Naive thymus-derived CD4-positive, alpha-beta T cell (primary cell): ENCODE measurements around the gene TRIM3. TPM values are rescaled to one million over a fixed set of nuclear protein-coding genes. Genes with fewer than 3 reads are reported as not detected.

Experiments
- ATAC-seq: fragments of 150-1000 bp; cut with Tn5 transposase; 2 replicates; pipeline ENCODE4 v1.10.0; 2021; ENCODE audit warnings: mild to moderate bottlenecking, moderate library complexity
- CTCF ChIA-PET: fragments of 350-600 bp; sonication (Branson Sonifier 250); formaldehyde crosslinking; loops from one replicate; lab custom pipeline; 2021; ENCODE audit warnings: antibody characterized with exemption; lab: Charles Lee
- POLR2A ChIA-PET: fragments of 350-600 bp; sonication (Branson Sonifier 250); formaldehyde crosslinking; loops from one replicate; lab custom pipeline; 2021; ENCODE audit warnings: antibody characterized with exemption, inconsistent platforms; lab: Charles Lee
- DNase-seq, 9 donors: peaks; one replicate each; pipeline versions ENCODE4 v3.0.0 to v3.0.0-alpha.2; 2020 to 2022; ENCODE audit warnings: mixed read lengths in 1 of 9
- H3K27ac ChIP-seq: one replicate; pipeline ENCODE4 v1.7.0; 2013; ENCODE audit warnings: mild to moderate bottlenecking, low read depth, low read length, moderate library complexity
- H3K27me3 ChIP-seq, 2 donors: one replicate each; pipeline ENCODE4 v1.7.0; 2013; ENCODE audit warnings: low read length in 2 of 2, mild to moderate bottlenecking in 2 of 2, moderate library complexity in 2 of 2; ENCODE audit not compliant: control insufficient read depth in 2 of 2, insufficient read depth in 2 of 2
- H3K36me3 ChIP-seq, 3 experiments: 1 replicate in 2 of 3; 2 replicates in 1 of 3; pipeline ENCODE4 v1.7.0; 2013; ENCODE audit warnings: low read length in 3 of 3, mild to moderate bottlenecking in 3 of 3, moderate library complexity in 1 of 3; ENCODE audit not compliant: insufficient read depth in 3 of 3, control insufficient read depth in 2 of 3
- H3K4me1 ChIP-seq, 2 donors: one replicate each; pipeline ENCODE4 v1.7.0; 2013; ENCODE audit warnings: low read length in 2 of 2, mild to moderate bottlenecking in 2 of 2, moderate library complexity in 1 of 2; ENCODE audit not compliant: control insufficient read depth in 2 of 2, insufficient read depth in 2 of 2
- H3K4me3 ChIP-seq: 2 replicates; pipeline ENCODE4 v1.7.0; 2013; ENCODE audit warnings: mild to moderate bottlenecking, low read length
- H3K9me3 ChIP-seq, 3 experiments: 1 replicate in 2 of 3; 2 replicates in 1 of 3; pipeline ENCODE4 v1.7.0; 2013; ENCODE audit warnings: low read length in 3 of 3; ENCODE audit not compliant: control insufficient read depth in 2 of 3
- H3K27ac Mint-ChIP-seq, 9 donors: one replicate each; pipeline ENCODE4 v1.8.0; 2020 to 2022; ENCODE audit warnings: mixed read lengths in 9 of 9, mild to moderate bottlenecking in 8 of 9, moderate library complexity in 5 of 9, inconsistent platforms in 2 of 9
- H3K27me3 Mint-ChIP-seq, 5 donors: one replicate each; pipeline ENCODE4 v1.8.0; 2021 to 2022; ENCODE audit warnings: mixed read lengths in 5 of 5, mild to moderate bottlenecking in 1 of 5
- H3K36me3 Mint-ChIP-seq, 5 donors: one replicate each; pipeline ENCODE4 v1.8.0; 2020 to 2022; ENCODE audit warnings: mixed read lengths in 5 of 5, mild to moderate bottlenecking in 3 of 5, inconsistent platforms in 1 of 5
- H3K4me1 Mint-ChIP-seq, 7 donors: one replicate each; pipeline ENCODE4 v1.8.0; 2020 to 2022; ENCODE audit warnings: mixed read lengths in 7 of 7, mild to moderate bottlenecking in 3 of 7, inconsistent platforms in 1 of 7
- H3K4me3 Mint-ChIP-seq, 10 donors: one replicate each; pipeline ENCODE4 v1.8.0; 2020 to 2022; ENCODE audit warnings: mild to moderate bottlenecking in 10 of 10, mixed read lengths in 10 of 10, moderate library complexity in 6 of 10, inconsistent platforms in 2 of 10
- H3K9me3 Mint-ChIP-seq, 11 donors: one replicate each; pipeline ENCODE4 v1.8.0; 2020 to 2022; ENCODE audit warnings: mixed read lengths in 11 of 11, mild to moderate bottlenecking in 4 of 11, inconsistent platforms in 1 of 11, moderate library complexity in 1 of 11
- intact Hi-C, 2 donors: fragments of 100-400 bp; cut with micrococcal nuclease; formaldehyde crosslinking; loops; one replicate each; pipeline ENCODE4 v1.15.1; 2023
- polyA plus RNA-seq, 2 donors: library from polyadenylated mRNA; unstranded; fragments of 300-500 nt; fragmentation: Illumina TruSeq; gene quantifications; one replicate each; pipeline ENCODE4 v1.2.3, GENCODE V29; 2021
- total RNA-seq, 6 experiments: library from RNA in 5 of 6; stranded (reverse) in 5 of 6; gene quantifications; 1 replicate in 5 of 6; 2 replicates in 1 of 6; pipeline ENCODE4 v1.2.3 and lab custom pipeline; 2021 to 2026

Gene TRIM3
- total and polyA plus RNA-seq, 7 experiments from 2014 or later, result 1.6 to 20.7 (median 12.7) TPM

GRCh38 chr11:6431861-6432260 is 41.9 kb downstream of the TRIM3 start:
- H3K9me3 ChIP-seq, result no peaks in the 10 kb centered on the region
- no peak overlapping the region for H3K27ac Mint-ChIP-seq

GRCh38 chr11:6427516-6427915 is 46.2 kb downstream of the TRIM3 start:
- no peak for ATAC-seq
- Histone ChIP-seq H3K4me1 (no peaks in the 10 kb centered on the region), H3K4me3 (no peak overlapping the region), H3K27me3 (no peaks in the 10 kb centered on the region), H3K9me3 (no peaks in the 10 kb centered on the region), H3K27ac (no peak overlapping the region), H3K36me3 (no peaks in the 10 kb centered on the region)
- peaks cover 0 to 4% (median 0%) of the 10 kb centered on the region in 5 donors for H3K36me3 Mint-ChIP-seq
- no peaks in the 10 kb centered on the region for H3K9me3 Mint-ChIP-seq
- intact Hi-C loops, result no loop called here
- ChIA-PET CTCF (interaction anchor here (1.0 to 1.4 kb wide), 3 partner anchors 16 to 49 kb away, joined by 6 to 8 read pairs (median 8); no protein-coding TSS in a partner anchor), POLR2A (interaction anchor here (0.9 to 3.1 kb wide), 7 partner anchors 8 to 54 kb away, joined by 3 to 14 read pairs (median 4); partner anchors contain the start of genes APBB1, ARFIP2 and TIMM10B)
- H3K4me3 Mint-ChIP-seq, result no peak overlapping the region
- peaks cover 0 to 51% (median 6%) of the 10 kb centered on the region in 5 donors for H3K27me3 Mint-ChIP-seq
- H3K4me1 Mint-ChIP-seq, result peaks cover 0 to 11% (median 2%) of the 10 kb centered on the region in 7 donors
- H3K27ac Mint-ChIP-seq, result no peak overlapping the region
- DNase-seq, result no peak

More at GRCh38 chr11:6431861-6432260, 41.9 kb downstream of the TRIM3 start:
- ChIA-PET POLR2A (interaction anchor here (2.0 kb wide), 1 partner anchor 13 kb away, joined by 9 read pairs; the partner anchor contains the start of gene APBB1), CTCF (interaction anchor here (1.5 to 3.2 kb wide), 2 partner anchors 53 to 74 kb away, joined by 3 to 20 read pairs; no protein-coding TSS in a partner anchor)
- Mint-ChIP-seq H3K27me3 (peaks cover 0 to 16% (median 0%) of the 10 kb centered on the region in 5 donors), H3K36me3 (peaks cover 0 to 3% (median 0%) of the 10 kb centered on the region in 5 donors), H3K4me3 (no peak overlapping the region), H3K9me3 (no peaks in the 10 kb centered on the region), H3K4me1 (peaks cover 4 to 20% (median 6%) of the 10 kb centered on the region in 7 donors)
- H3K27ac ChIP-seq, result no peak overlapping the region
- no peaks in the 10 kb centered on the region for H3K36me3 ChIP-seq
- DNase-seq (no peak), ATAC-seq (no peak)
- H3K4me3 ChIP-seq, result no peak overlapping the region
- intact Hi-C loops, result no loop called here
- H3K27me3 ChIP-seq, result no peaks in the 10 kb centered on the region
- H3K4me1 ChIP-seq, result no peaks in the 10 kb centered on the region

GRCh38 chr11:6420677-6421076 is 53.1 kb downstream of the TRIM3 start:
- H3K4me3 Mint-ChIP-seq, result peak overlapping the region in 3 of 10 donors; percentile 77 to 85 (median 79)
- peaks cover 0 to 50% (median 12%) of the 10 kb centered on the region in 5 donors for H3K27me3 Mint-ChIP-seq

GRCh38 chr11:6419009-6419631 is 54.6 kb downstream of the TRIM3 start, which contains the start of gene APBB1:
APBB1 (minus strand) TSS chr11:6419094; CDS start chr11:6411347, 7,747 bp downstream.
- ATAC-seq, result peak; percentile 89
- H3K4me1 Mint-ChIP-seq, result peaks cover 2 to 18% (median 14%) of the 10 kb centered on the region in 7 donors
- H3K36me3 Mint-ChIP-seq, result peaks cover 0 to 4% (median 0%) of the 10 kb centered on the region in 5 donors
- Histone ChIP-seq H3K4me3 (peak within 1 kb of the TSS; percentile 79), H3K4me1 (peaks cover 27 to 46% of the 10 kb centered on the region in 2 donors), H3K27ac (peak within 1 kb of the TSS; percentile 92), H3K27me3 (no peaks in the 10 kb centered on the region), H3K9me3 (no peaks in the 10 kb centered on the region), H3K36me3 (peaks cover 0 to 5% (median 0%) of the 10 kb centered on the region in 3 experiments)
- intact Hi-C loops, result loop anchor here (1.0 to 10.0 kb wide), 9 partner anchors 17 to 326 kb away; partner anchors contain the start of genes ARFIP2 (in 2 of the 2), SMPD1 (in 2 of the 2) and TIMM10B (in 2 of the 2)
- peaks cover 0 to 36% (median 11%) of the 10 kb centered on the region in 5 donors for H3K27me3 Mint-ChIP-seq
- no peaks in the 10 kb centered on the region for H3K9me3 Mint-ChIP-seq
- ChIA-PET CTCF (interaction anchor here (0.6 to 4.9 kb wide), 10 partner anchors 11 to 168 kb away, joined by 3 to 30 read pairs (median 7); partner anchors contain the start of gene SMPD1), POLR2A (interaction anchor here (0.6 to 23.8 kb wide), 21 partner anchors 9 to 328 kb away, joined by 3 to 525 read pairs (median 5); partner anchors contain the start of genes ARFIP2, MRPL17, RRP8 and SMPD1)
- DNase-seq, result peak; percentile 71 to 87 (median 81)
- peak within 1 kb of the TSS; percentile 47 to 92 (median 89) for H3K27ac Mint-ChIP-seq
- peak within 1 kb of the TSS in 7 of 10 donors; percentile 78 to 92 (median 85) for H3K4me3 Mint-ChIP-seq

More at GRCh38 chr11:6420677-6421076, 53.1 kb downstream of the TRIM3 start:
- Mint-ChIP-seq H3K27ac (peak overlapping the region in 4 of 9 donors; percentile 4 to 92 (median 62)), H3K4me1 (peaks cover 2 to 18% (median 14%) of the 10 kb centered on the region in 7 donors), H3K9me3 (no peaks in the 10 kb centered on the region), H3K36me3 (peaks cover 0 to 4% (median 0%) of the 10 kb centered on the region in 5 donors)
- DNase-seq, result no peak
- Histone ChIP-seq H3K4me3 (no peak overlapping the region), H3K27ac (no peak overlapping the region), H3K27me3 (no peaks in the 10 kb centered on the region), H3K9me3 (no peaks in the 10 kb centered on the region), H3K4me1 (peaks cover 17 to 30% of the 10 kb centered on the region in 2 donors), H3K36me3 (peaks cover 0 to 5% (median 0%) of the 10 kb centered on the region in 3 experiments)
- intact Hi-C loops, result no loop called here
- no peak for ATAC-seq
- CTCF ChIA-PET, result interaction anchor here (1.1 to 4.9 kb wide), 7 partner anchors 10 to 56 kb away, joined by 3 to 30 read pairs (median 5); partner anchors contain the start of gene SMPD1
- POLR2A ChIA-PET, result interaction anchor here (1.1 to 23.8 kb wide), 5 partner anchors 9 to 43 kb away, joined by 3 to 525 read pairs (median 37); partner anchors contain the start of gene SMPD1

- Histone ChIP-seq H3K36me3 (peaks cover 0 to 5% (median 0%) of the 10 kb centered on the region in 3 experiments), H3K27ac (peak overlapping the region; percentile 92), H3K27me3 (no peaks in the 10 kb centered on the region), H3K4me1 (peaks cover 27 to 48% of the 10 kb centered on the region in 2 donors), H3K9me3 (no peaks in the 10 kb centered on the region), H3K4me3 (peak overlapping the region; percentile 79)
- Mint-ChIP-seq H3K4me3 (no peak overlapping the region), H3K36me3 (peaks cover 0 to 3% (median 0%) of the 10 kb centered on the region in 5 donors), H3K9me3 (no peaks in the 10 kb centered on the region), H3K27ac (no peak overlapping the region), H3K27me3 (peaks cover 0 to 31% (median 7%) of the 10 kb centered on the region in 5 donors), H3K4me1 (peaks cover 2 to 18% (median 14%) of the 10 kb centered on the region in 7 donors)
- ChIA-PET POLR2A (interaction anchor here (0.6 to 23.8 kb wide), 17 partner anchors 9 to 254 kb away, joined by 3 to 525 read pairs (median 7); partner anchors contain the start of genes ARFIP2, RRP8, SMPD1 and TIMM10B), CTCF (interaction anchor here (0.6 to 4.9 kb wide), 9 partner anchors 13 to 167 kb away, joined by 3 to 30 read pairs (median 8); partner anchors contain the start of genes HPX and SMPD1)
- DNase-seq (peak in 1 of 9 donors; percentile 30), ATAC-seq (no peak)
- intact Hi-C loops, result loop anchor here (1.0 to 10.0 kb wide), 9 partner anchors 16 to 326 kb away; partner anchors contain the start of genes ARFIP2 (in 2 of the 2), SMPD1 (in 2 of the 2) and TIMM10B (in 2 of the 2)
These were observed 55.2 kb downstream of the TRIM3 start for GRCh38 chr11:6418557-6419008.
